OCI-M1 (cell line): ENCODE data around the gene ZNF318.
"Not testable (repeated sequence)": the region's sequence is repeated elsewhere in the genome, so short reads cannot be mapped to it uniquely, and the experiment has no call there.

ENCODE experiments used
- DNase-seq: peaks from one replicate; lab custom pipeline; 2025; lab: John Stamatoyannopoulos, UW

The ZNF318 gene, protein sequence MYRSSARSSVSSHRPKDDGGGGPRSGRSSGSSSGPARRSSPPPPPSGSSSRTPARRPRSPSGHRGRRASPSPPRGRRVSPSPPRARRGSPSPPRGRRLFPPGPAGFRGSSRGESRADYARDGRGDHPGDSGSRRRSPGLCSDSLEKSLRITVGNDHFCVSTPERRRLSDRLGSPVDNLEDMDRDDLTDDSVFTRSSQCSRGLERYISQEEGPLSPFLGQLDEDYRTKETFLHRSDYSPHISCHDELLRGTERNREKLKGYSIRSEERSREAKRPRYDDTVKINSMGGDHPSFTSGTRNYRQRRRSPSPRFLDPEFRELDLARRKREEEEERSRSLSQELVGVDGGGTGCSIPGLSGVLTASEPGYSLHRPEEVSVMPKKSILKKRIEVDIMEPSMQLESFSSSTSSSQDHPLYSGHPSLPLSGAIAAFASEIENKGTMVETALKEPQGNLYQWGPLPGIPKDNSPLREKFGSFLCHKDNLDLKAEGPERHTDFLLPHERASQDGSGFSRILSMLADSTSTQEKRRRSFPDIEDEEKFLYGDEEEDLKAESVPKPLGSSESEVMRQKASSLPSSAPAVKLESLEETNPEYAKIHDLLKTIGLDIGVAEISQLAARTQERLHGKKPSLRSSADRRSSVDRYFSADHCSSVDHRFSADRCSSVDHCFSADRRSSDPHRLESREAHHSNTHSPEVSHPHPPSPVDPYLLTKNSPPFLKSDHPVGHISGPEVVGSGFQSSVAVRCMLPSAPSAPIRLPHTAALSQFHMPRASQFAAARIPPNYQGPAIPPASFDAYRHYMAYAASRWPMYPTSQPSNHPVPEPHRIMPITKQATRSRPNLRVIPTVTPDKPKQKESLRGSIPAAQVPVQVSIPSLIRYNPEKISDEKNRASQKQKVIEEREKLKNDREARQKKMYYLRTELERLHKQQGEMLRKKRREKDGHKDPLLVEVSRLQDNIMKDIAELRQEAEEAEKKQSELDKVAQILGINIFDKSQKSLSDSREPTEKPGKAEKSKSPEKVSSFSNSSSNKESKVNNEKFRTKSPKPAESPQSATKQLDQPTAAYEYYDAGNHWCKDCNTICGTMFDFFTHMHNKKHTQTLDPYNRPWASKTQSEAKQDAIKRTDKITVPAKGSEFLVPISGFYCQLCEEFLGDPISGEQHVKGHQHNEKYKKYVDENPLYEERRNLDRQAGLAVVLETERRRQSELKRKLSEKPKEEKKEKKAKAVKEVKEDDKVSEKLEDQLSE (N-terminal part only)

DNA sequence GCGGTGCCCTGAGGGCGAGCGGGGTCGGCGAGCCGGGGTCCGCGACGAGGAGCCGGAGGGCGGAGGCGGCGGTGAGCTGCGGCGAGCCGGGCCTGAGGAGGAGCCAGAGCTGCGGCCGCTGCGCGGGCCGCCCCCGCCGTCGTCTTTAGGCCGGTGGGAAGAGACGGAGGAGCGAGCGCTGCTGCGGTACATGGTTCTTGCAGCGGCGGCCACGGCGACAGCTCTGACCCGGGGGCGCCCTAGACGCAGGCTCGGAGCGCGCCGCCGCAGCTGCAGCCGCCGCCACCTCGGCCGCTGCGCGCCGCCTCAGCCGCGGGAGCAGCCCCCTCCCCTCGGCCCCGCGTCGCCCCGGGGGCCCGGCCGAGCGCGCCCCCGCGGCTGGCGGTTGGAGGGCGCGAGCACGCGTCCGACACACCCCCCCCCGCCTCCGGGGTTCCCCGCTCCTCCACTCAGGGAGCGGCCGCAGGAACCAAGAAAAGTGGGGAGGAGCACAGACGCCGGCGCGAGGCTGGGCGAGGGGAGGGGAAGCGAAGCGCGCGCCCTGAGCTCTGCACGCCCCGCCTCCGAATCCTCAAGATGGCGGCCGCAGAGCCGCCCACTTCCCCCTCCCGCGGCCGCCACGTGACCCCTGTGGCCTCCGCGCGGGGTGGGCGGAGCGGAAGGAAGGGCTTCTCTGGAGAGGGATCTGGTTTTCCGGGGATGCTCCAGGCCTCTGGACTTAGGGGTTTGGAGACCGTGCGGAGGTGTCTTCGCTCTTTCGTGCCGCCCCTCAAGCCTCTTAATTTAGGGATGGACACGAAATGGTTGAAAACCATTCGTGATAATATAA is at the start of gene ZNF318:
ZNF318 (minus strand) TSS at position 474 of the 829 bp plus-strand sequence; CDS start at position 192, 282 bp downstream.
- DNase-seq: peak; percentile 99

DNA sequence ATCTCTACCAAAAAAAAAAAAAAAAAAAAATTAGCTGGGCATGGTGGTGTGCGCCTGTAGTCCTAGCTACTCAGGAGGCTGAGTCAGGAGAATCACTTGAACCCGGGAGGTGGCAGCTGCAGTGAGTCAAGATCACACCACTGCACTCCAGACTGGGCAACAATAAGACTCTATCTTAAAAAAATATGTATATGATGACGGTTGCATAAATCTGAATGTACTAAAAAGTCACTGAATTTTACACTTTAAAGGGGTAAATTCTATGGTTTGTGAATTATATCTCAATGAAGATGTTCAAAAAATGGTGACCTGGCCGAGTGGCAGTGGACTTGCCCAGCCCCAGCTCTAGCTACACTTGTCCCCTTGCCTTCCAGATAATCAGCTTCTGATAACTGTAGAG is 47.5 kb upstream of the ZNF318 start:
- no peak for DNase-seq

DNA sequence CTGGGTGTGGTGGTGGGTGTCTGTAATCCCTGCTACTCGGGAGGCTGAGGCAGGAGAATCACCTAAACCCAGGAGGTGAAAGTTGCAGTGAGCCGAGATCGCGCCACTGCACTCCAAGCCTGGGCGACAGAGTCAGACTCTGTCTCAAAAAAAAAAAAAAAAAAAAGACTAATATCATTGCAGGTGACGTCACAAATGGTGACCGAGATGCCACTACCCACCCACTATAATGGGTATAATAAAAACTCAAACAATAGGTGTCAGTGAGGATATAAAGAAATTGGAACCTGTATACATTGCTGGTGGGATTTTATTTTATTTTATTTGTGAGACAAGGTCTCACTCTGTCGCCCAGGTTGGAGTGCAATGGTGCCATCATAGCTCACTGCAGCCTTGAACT is 45.8 kb upstream of the ZNF318 start:
- DNase-seq: not testable (repeated sequence)

DNA sequence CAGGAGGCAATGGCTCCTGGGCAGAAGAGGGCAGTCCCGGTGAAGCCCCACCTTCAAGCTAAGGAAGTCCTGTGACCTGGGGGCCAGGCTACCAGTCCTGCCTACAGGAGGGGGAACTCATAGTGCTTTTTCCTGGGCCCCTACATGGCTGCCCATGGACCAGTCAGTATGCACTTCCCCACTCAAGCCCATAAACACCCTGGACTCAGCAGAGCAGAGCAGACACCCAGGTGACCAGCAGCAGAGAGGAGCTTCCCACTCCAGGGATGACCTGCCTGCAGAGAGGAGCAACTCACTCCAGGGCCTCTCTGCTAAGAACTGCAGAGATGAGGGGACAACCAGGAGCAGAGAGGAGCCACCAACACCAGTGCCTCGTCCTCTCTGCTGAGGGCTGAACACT is 43.6 kb upstream of the ZNF318 start:
- DNase-seq: no peak

DNA sequence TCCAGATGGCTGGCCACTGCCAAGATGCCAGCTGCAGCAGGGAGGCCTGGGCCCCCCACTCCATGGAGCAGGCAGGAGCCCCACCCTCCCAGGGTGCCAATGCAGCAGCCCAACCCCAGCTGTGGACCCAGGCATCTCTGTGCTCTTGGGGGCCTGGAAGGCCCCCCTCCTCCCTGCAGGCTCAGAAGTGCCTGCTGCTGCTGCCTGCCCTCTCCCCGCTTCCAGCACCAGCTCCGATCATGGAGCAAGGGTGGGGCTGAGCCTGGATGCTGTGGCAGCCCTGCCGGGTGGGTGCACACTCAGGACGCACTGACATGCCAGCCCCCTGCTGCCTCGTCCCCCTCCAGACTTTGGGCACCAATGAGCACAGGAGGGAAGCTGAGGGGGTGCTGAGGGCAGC is 43.1 kb upstream of the ZNF318 start:
- no peak for DNase-seq

DNA sequence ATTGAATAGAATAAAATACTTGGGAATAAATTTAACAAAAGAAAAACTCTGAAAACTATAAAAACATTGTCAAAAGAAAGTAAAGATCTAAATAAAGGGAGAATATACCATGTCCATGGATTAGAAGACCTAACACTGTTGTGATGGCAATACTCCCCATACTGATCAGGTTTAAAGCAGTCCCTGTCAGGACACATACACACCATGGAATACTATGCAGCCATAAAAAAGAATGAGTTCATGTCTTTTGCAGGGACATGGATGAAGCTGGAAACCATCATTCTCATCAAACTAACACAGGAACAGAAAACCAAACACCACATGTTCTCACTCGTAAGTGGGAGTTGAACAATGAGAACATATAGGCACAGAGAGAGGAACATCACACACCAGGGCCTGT is 41.3 kb upstream of the ZNF318 start:
- DNase-seq: not testable (repeated sequence)

DNA sequence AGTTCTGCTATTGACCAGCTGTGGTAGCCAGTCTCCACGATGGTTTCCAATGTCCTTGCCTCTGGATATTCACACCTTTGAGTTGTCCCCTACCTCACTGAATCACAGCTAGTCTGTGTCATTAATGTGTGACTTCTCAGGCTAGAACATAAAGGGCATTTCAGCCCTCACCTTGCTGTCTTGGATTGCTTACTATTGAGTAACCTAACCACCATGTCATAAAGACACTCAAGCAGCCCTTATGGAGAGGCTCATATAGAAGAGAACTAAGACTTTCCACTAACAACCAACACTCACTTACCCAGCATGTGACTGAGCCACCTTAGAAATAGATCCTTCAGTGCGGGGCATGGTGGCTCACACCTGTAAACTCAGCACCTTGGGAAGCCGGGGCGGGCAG is 38.8 kb upstream of the ZNF318 start:
- no peak for DNase-seq

DNA sequence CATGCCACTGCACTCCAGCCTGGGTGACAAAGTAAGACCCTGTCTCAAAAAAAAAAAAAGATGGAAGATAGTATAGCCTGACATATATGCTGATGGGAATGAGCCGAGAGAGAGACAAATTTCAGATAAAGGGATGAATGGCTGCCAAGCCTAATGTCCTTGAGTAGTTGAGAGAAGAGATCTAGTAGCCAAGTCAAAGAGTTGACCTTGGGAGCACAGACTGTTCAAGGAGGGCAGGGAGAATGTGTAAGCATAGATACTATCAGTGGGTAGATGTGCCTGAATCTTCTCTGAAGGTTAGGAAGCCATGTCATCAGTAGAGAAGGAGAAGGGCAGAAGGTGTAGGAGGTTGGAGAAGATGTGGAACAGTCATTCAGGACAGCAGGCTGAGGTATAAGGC is 37.8 kb upstream of the ZNF318 start:
- DNase-seq: no peak

DNA sequence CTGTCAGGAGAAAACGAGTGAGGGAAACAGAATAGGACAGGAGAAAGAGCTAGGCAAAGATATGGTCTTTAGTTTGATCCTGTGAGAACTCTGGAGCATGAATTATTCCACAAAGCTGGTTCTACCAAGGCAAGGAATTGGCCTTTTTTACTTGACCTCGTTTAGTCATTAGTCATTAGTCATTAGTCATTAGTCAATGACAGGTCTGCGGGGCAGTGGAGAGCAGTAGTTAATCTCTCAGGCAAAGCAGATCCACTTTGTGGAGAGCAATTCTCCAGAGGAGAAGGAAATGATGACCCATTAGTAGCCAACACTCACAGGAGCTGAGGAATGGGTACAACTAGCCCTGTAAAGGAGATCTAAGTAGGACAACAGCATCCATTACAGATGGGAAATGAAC is 35.9 kb upstream of the ZNF318 start:
- DNase-seq: no peak

DNA sequence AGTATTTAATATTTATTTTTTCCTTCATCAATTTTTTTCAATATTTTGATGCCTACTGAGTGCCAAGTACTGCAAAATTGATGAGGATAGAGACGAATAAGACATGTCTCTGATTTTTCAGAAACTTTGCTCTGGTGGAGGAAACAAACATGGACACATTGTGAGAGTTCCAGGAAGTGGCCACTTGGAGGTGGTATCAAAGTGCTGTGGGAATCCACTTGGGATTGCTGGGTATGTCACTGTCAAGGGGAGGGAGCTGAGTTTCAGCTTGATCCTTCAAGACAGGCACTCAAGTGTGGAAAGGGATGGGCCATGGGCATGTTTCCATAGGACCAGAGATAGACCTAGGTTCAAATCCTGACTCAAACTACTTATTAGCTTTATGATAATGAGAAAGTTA is 33.4 kb upstream of the ZNF318 start:
- DNase-seq: no peak

DNA sequence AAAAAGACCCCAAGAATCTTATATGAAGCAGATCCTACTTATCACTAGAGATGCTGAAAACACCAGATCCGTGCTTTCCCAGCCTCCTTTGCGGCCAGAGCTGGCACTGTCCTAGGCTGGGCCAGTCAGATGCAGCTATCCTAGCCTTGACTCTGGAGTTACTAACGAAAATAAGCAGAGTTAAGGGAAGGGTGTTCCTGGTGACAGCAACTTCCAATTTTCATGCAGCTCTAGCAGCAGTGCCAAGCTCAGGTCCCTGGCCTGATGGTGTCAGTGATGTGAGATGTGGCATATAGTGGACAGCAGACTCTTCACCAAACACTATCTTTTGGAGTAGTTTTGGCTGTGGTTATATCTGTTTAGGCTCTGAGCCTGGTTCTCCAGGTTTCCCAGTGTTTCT is 32.3 kb upstream of the ZNF318 start:
- DNase-seq: no peak

DNA sequence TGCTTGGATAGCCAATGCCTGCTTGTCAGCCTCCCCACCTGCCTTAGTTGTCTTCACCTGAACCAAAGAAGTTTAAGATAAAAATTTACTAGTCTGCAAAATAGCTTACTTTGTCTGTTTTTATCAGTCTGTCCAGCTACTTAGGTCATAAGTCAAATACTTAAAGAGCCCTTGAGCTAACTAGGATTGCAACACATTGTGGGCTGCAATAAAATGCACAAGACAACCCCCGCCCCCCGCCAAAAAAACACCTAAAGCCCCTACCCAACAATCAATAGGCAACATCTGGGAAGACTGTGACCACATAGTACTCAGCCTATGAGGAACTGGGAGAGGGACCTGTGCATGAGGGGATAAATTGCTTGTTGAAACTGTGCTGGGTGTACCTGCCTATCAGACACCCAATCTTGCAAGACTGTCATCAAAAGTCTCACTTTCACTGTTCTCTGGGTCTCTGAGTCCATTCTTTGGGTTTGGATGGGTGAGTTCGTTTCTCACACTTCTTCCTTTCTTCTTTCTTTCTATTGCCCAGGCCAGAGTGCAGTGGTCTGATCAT is 30.6 kb upstream of the ZNF318 start:
- peak; percentile 81 for DNase-seq

DNA sequence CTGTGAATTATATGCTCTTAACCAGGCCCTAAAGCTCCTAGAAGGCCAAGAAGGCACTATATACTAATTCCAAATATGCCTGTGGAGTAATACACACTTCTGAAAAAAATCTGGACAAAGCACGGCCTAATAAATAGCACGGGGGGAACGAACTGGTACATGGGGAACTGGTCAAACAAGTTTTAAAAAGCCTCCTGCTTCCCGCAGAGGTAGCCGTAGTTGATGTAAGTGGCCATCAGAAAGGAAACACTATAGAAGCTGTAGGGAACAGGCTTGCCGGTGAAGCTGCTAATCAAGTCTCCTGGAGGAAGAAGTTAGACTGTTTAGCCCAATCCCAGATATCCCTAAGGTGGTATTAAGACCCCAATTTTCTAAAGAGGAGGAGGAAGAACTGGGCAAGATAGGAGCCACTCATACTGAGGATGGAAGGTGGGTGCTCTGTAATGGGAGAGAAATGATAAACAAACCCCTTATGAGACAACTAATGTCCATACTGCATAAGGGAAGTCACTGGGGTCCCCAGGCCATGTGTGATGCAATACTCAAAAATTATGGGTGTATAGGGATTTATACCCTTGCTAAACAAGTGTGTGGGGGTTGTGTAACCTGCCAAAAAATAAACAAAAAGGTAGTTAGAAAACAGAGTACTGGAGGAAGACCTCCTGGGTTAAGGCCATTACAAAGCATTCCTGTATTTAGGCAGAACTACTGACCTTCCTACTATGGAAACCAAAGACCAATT is 27.1 kb upstream of the ZNF318 start:
- DNase-seq: peak; percentile 23

DNA sequence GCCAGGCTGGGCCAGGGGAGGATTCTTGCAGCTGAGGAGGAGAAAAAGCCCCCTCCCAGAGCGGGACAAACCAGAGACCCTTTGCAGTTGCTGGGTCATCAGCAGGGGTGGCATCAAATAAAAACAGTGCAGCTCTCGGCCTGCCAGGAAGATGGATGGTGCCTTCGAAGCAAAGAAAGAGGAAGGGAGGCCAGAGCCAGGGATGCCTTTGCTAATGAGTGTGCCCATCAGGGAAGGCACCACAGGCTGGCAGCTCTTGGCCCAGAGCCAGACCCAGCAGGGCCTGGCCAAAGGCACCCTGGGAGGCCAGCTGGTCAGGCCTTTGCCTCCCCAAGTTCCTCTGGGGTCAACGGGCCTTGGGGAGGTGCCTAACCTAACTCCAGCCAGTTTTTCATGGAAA is 26.3 kb upstream of the ZNF318 start:
- no peak for DNase-seq

DNA sequence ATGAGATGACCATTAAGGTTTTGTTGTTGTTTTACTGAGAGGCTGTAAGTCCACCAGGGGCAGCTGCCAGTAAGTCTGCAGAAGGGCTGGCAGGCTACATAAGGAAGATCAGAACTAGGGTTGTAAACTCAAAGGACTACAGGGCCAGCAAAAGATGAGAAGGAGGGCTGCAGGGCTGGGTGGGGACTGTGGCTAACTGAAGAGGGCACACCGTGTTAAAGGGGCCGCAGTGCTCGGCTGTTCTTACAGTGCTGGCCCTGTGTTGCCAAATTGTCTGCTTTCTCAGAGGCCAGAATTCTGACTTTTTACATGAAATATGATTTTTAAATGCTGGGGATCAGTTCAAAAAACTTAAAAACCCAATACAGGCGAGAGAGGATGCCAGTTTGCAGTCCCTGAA is 25.5 kb upstream of the ZNF318 start:
- DNase-seq: no peak

DNA sequence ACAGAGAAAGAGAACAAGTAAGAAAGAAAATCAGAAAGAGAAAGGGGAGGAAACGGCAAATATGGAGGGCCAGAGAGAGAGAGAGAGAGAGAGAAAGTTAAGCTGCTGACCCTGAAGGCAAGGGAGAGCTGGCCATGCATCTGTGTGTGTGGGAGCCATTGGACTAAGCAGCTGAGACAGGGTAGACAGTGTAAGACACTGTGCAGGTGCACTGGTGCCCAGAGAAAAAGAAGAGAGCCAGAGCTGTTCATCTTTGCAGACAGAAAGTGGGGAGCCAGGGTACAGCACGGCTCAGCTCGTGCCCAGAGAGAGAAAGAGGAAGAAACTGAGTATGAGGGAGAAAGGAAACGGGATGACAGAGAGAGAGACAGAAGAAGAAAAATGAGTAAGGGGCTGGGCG is 24.2 kb upstream of the ZNF318 start:
- peak; percentile 81 for DNase-seq

DNA sequence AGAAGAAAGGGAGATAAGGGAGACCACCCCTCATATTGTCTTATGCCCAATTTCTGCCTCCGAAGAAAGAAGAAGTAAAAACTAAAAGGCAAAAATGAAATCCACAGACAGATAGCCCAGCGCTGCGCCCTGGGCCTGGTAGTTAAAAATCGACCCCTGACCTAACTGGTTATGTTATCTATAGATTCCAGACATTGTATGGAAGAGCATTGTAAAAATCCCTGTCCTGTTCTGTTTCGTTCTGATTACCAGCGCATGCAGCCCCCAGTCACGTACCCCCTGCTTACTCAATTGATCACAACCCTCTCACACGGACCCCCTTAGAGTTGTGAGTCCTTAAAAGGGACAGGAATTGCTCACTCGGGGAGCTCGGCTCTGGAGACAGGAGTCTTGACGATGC is 23.7 kb upstream of the ZNF318 start:
- peak; percentile 90 for DNase-seq

DNA sequence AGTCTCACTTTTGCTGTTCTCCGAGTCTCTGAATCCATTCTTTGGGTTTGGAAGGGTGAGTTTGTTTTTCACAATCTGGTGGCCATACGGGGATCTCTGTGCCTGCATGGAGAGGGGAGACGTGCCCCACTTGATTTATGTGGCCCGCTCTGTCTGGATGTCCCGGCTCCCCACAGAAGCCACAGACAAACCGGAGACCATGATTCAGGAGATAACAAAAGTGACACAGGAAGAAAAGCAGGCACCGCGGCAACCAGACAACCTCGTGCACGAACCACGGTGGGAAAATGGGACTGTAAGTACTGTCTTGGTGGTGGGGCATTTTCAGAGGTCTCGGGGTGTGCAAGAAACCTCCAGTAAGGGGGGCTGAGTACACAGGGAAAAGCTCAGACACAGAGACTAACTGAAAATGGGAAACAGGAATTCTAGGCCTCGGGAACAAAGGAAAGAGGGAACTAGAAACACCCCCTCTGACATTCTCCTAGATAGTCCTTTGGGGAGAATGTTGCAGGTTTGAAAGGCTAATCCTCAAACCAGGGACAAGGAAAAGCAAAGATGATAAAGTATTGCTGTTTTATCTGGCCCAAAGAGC is 22.1 kb upstream of the ZNF318 start:
- peak; percentile 94 for DNase-seq

DNA sequence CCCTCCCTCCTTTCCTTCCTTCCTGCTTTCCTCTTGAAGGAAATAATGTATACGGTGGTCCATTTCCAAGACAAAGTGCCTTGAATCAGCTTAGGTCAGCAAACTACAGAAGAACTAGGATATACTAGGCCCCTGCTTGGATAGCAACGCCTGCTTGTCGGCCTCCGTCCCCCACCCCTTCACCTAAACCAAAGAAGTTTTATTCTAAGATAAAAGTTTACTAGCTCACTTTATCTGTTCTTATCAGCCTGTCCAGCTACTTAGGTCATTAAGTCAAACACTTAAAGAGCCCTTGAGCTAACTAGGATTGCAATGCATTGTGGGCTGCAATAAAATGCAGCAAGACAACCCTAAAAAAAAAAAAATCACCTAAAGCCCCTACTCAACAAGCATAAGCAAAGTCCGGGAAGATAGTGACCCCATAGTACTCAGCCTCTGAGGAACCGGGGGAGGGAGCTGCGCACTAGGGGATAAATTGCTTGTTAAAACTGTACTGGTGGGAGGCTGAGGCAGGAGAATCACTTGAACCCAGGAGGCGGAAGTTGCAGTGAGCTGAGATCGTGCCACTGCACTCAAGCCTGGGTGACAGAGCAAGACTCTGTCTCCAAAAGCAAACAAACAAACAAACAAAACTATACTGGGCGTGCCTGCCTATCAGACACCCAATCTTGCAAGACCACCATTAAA is 21.4 kb upstream of the ZNF318 start:
- peak; percentile 93 for DNase-seq
